ENCODE results near the gene HOMEZ.

- no peak for TF ChIP-seq CTCF (IDR thresholded peaks at IDR 0.05; ENCODE audit: low read depth, low read length, poor library complexity, severe bottlenecking)
- no peak for TF ChIP-seq EZH2phosphoT487 (IDR thresholded peaks at IDR 0.05; ENCODE audit: borderline replicate concordance, low read length)
Observed at GRCh38 chr14:23258256-23258655, 27.7 kb downstream of the HOMEZ start.
